GM23248 (cell line): ENCODE measurements around the gene RUVBL2.

Experiments
- EZH2 ChIP-seq: fragments of 200-600 bp; sonication (generic); IDR thresholded peaks from 2 replicates; pipeline ENCODE4 v1.6.1; 2018; ENCODE audit warnings: antibody characterized with exemption, mild to moderate bottlenecking; ENCODE audit not compliant: insufficient read depth, poor library complexity, severe bottlenecking
- EZH2phosphoT487 ChIP-seq: fragments of 200-600 bp; sonication (generic); IDR thresholded peaks from 2 replicates; pipeline ENCODE4 v1.6.1; 2018; ENCODE audit warnings: antibody characterized with exemption, moderate library complexity, mild to moderate bottlenecking, low read depth; ENCODE audit not compliant: insufficient read depth

GRCh38 chr19:48963371-48964204 is 30.1 kb upstream of the RUVBL2 start:
- TF ChIP-seq EZH2 (no peak), EZH2phosphoT487 (no peak)
